Gastroesophageal sphincter (tissue), 3 donors: ENCODE measurements around the gene RAP1B.

Experiments
- EP300 ChIP-seq: sonication (generic); formaldehyde crosslinking; IDR thresholded peaks from one replicate; pipeline ENCODE4 v1.6.1; 2017; ENCODE audit warnings: antibody characterized with exemption, mild to moderate bottlenecking
- POLR2A ChIP-seq, 2 donors: fragments of 450-650 bp; IDR thresholded peaks; one replicate each; pipeline ENCODE4 v1.6.1; 2017; ENCODE audit warnings: antibody characterized with exemption in 2 of 2, mild to moderate bottlenecking in 2 of 2, moderate library complexity in 1 of 2
- TF ChIP-seq, protein P1 (sequence below), 4 experiments: fragments of 200-600 bp in 2 of 4; fragments of 450-650 bp in 2 of 4; sonication (generic) in 1 of 4; IDR thresholded peaks; one replicate each; pipeline ENCODE4 v1.5.1; 2017 to 2019; ENCODE audit warnings: antibody characterized with exemption in 4 of 4, mild to moderate bottlenecking in 2 of 4, moderate library complexity in 2 of 4

DNA sequence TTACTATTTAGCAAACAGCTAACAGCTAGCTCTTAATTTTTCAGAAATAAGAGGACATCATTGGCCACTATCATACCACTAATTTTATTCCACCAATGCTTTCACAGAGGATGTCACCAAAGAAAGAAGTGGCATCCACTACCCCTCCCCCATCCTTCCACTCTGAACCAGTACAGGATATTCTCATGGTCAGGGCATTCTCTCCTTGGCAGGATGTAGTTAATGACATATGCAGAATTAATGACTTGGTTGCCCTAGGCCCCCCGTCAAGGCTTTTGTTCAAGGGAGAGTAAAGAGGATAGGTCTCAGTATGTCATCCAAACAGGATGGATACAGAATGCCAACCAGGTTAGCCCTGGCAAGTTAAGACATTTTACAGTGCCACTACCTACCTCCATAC lies 57.2 kb downstream of the RAP1B start:
- TF ChIP-seq, protein P1, sequence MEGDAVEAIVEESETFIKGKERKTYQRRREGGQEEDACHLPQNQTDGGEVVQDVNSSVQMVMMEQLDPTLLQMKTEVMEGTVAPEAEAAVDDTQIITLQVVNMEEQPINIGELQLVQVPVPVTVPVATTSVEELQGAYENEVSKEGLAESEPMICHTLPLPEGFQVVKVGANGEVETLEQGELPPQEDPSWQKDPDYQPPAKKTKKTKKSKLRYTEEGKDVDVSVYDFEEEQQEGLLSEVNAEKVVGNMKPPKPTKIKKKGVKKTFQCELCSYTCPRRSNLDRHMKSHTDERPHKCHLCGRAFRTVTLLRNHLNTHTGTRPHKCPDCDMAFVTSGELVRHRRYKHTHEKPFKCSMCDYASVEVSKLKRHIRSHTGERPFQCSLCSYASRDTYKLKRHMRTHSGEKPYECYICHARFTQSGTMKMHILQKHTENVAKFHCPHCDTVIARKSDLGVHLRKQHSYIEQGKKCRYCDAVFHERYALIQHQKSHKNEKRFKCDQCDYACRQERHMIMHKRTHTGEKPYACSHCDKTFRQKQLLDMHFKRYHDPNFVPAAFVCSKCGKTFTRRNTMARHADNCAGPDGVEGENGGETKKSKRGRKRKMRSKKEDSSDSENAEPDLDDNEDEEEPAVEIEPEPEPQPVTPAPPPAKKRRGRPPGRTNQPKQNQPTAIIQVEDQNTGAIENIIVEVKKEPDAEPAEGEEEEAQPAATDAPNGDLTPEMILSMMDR (IDR thresholded peaks at IDR 0.05), result no peak
- no peak for TF ChIP-seq POLR2A (IDR thresholded peaks at IDR 0.05)
- TF ChIP-seq EP300, result no peak
